DOHH2 (cell line): ENCODE measurements around the gene NXPH4.

Source experiments
- H3F3A ChIP-seq: fragments of 200-600 bp; sonication (generic), shearing (Covaris generic); 2 replicates; pipeline ENCODE4 v1.6.0; 2016; ENCODE audit warnings: antibody characterized with exemption, mild to moderate bottlenecking; ENCODE audit not compliant: control insufficient read depth, insufficient read depth
- H3K27ac ChIP-seq: fragments of 200-600 bp; sonication (generic); 2 replicates; pipeline ENCODE4 v1.5.1; 2014; ENCODE audit warnings: low read depth, mild to moderate bottlenecking, low read length, moderate library complexity
- H3K27me3 ChIP-seq: fragments of 200-600 bp; sonication (generic); 2 replicates; pipeline ENCODE4 v1.6.1; 2014; ENCODE audit warnings: mild to moderate bottlenecking, low read length, mixed read lengths; ENCODE audit not compliant: control insufficient read depth
- H3K36me3 ChIP-seq: fragments of 200-600 bp; sonication (generic); 2 replicates; pipeline ENCODE4 v1.6.1; 2014; ENCODE audit warnings: mild to moderate bottlenecking, low read length, moderate library complexity, mixed read lengths; ENCODE audit not compliant: control insufficient read depth
- H3K4me1 ChIP-seq: fragments of 200-600 bp; sonication (generic); 2 replicates; pipeline ENCODE4 v1.6.1; 2014; ENCODE audit warnings: mild to moderate bottlenecking, low read length, mixed read lengths; ENCODE audit not compliant: control insufficient read depth
- H3K4me2 ChIP-seq: fragments of 200-600 bp; sonication (generic); 2 replicates; pipeline ENCODE4 v1.6.0; 2014; ENCODE audit warnings: mild to moderate bottlenecking, low read length, moderate library complexity
- H3K4me3 ChIP-seq: fragments of 200-600 bp; sonication (generic); 2 replicates; pipeline ENCODE4 v1.5.1; 2014; ENCODE audit warnings: mild to moderate bottlenecking, low read length, mixed read lengths
- H3K79me2 ChIP-seq: fragments of 200-600 bp; sonication (generic); 2 replicates; pipeline ENCODE4 v1.6.1; 2014; ENCODE audit warnings: mild to moderate bottlenecking, low read length, mixed read lengths; ENCODE audit not compliant: control insufficient read depth
- H3K9me2 ChIP-seq: fragments of 200-600 bp; sonication (generic); replicated peaks from 2 replicates; pipeline ENCODE4 v1.6.1; 2014; ENCODE audit warnings: mild to moderate bottlenecking, low read length, mixed read lengths; ENCODE audit not compliant: control insufficient read depth
- H3K9me3 ChIP-seq: fragments of 200-600 bp; sonication (generic); 2 replicates; pipeline ENCODE4 v1.6.1; 2014; ENCODE audit warnings: antibody characterized with exemption, low read length, mixed read lengths; ENCODE audit not compliant: control insufficient read depth, insufficient read depth
- H4K20me1 ChIP-seq: fragments of 200-600 bp; sonication (generic); 2 replicates; pipeline ENCODE4 v1.6.0; 2014; ENCODE audit warnings: low read depth, mild to moderate bottlenecking, antibody characterized with exemption, low read length, moderate library complexity; ENCODE audit not compliant: control insufficient read depth, insufficient read depth
- CTCF ChIP-seq: fragments of 200-600 bp; sonication (generic); IDR thresholded peaks from one replicate; pipeline ENCODE4 v1.5.1; 2014; ENCODE audit warnings: antibody characterized with exemption, mild to moderate bottlenecking, low read depth, low read length; ENCODE audit not compliant: poor library complexity, severe bottlenecking
- EZH2phosphoT487 ChIP-seq: fragments of 200-600 bp; sonication (generic); IDR thresholded peaks from 2 replicates; pipeline ENCODE4 v1.6.1; 2017; ENCODE audit warnings: borderline replicate concordance, mild to moderate bottlenecking, antibody characterized with exemption, low read length, moderate library complexity, mixed read lengths

NXPH4 gene

GRCh38 chr12:57210461-57210860 is 6.1 kb upstream of the NXPH4 start:
- no peak overlapping the region for H3K4me2 ChIP-seq
- no peaks in the 10 kb centered on the region for H3K9me3 ChIP-seq
- H3K27me3 ChIP-seq = no peaks in the 10 kb centered on the region
- H4K20me1 ChIP-seq = no peaks in the 10 kb centered on the region; the same call in 1 of the 2 replicates
- no peaks in the 10 kb centered on the region for H3K79me2 ChIP-seq
- H3K4me3 ChIP-seq = no peak overlapping the region
- H3K9me2 ChIP-seq = no peaks in the 10 kb centered on the region
- TF ChIP-seq CTCF = no peak
- H3K36me3 ChIP-seq = no peaks in the 10 kb centered on the region
- H3K27ac ChIP-seq = no peak overlapping the region
- peaks cover 4% of the 10 kb centered on the region for H3F3A ChIP-seq
- peaks cover 32% of the 10 kb centered on the region for H3K4me1 ChIP-seq

- H3K36me3 ChIP-seq = no peaks in the 10 kb centered on the region
- H4K20me1 ChIP-seq = no peaks in the 10 kb centered on the region; the same call in 1 of the 2 replicates
- no peaks in the 10 kb centered on the region for H3K27me3 ChIP-seq
- no peaks in the 10 kb centered on the region for H3K9me3 ChIP-seq
- peaks cover 10% of the 10 kb centered on the region for H3F3A ChIP-seq
- H3K4me3 ChIP-seq = no peak overlapping the region
- no peaks in the 10 kb centered on the region for H3K9me2 ChIP-seq
- no peak overlapping the region for H3K27ac ChIP-seq
- no peak overlapping the region for H3K4me2 ChIP-seq
- no peaks in the 10 kb centered on the region for H3K79me2 ChIP-seq
- peaks cover 38% of the 10 kb centered on the region for H3K4me1 ChIP-seq
- no peak for TF ChIP-seq CTCF
- TF ChIP-seq EZH2phosphoT487 = no peak
These were observed 5.5 kb upstream of the NXPH4 start for GRCh38 chr12:57210926-57211692.

GRCh38 chr12:57211791-57212700 is 4.5 kb upstream of the NXPH4 start:
- Histone ChIP-seq H3K9me3 (no peaks in the 10 kb centered on the region), H3K36me3 (no peaks in the 10 kb centered on the region), H3K9me2 (no peaks in the 10 kb centered on the region), H3K4me3 (no peak overlapping the region), H3K79me2 (peaks cover 3% of the 10 kb centered on the region), H3K27ac (no peak overlapping the region), H3K4me2 (no peak overlapping the region), H3K27me3 (no peaks in the 10 kb centered on the region), H3F3A (peaks cover 12% of the 10 kb centered on the region), H3K4me1 (peaks cover 42% of the 10 kb centered on the region), H4K20me1 (no peaks in the 10 kb centered on the region; the same call in 1 of the 2 replicates)
- no peak for TF ChIP-seq EZH2phosphoT487
- no peak for TF ChIP-seq CTCF
